HepG2 (cell line): ENCODE data around the gene GINS2. TPM values are rescaled to one million over a fixed set of nuclear protein-coding genes. Genes with fewer than 3 reads are reported as not detected.

ENCODE experiments used
- ATAC-seq: fragments of 200-7000 bp; cut with Tn5 transposase; 3 replicates; pipeline ENCODE4 v1.9.1; 2020; ENCODE audit warnings: mild to moderate bottlenecking, moderate library complexity
- BruUV-seq: library from RNA; stranded (reverse); fragments of 400-500 nt; replicated peaks from 2 replicates; lab custom pipeline; 2021; lab: Mats Ljungman, UMichigan
- CTCF ChIA-PET: fragments of 300-600 bp; formaldehyde crosslinking; extraction: SDS; loops from one replicate; lab custom pipeline; 2021; ENCODE audit warnings: low total read pairs, inconsistent platforms, low intra/inter-chr PET ratio; lab: Yijun Ruan, JAX
- POLR2A ChIA-PET: fragments of 350-600 bp; sonication (Branson Sonifier 250); formaldehyde crosslinking; loops from one replicate; lab custom pipeline; 2020; ENCODE audit warnings: antibody characterized with exemption, inconsistent platforms; lab: Yijun Ruan, JAX
- DNase-seq: peaks from one replicate; pipeline ENCODE4 v3.0.0-alpha.2; 2015; ENCODE audit warnings: low spot score
- FAIRE-seq: peaks from 3 replicates; lab custom pipeline; 2011; peaks lifted over from hg19 to GRCh38; lab: Jason Lieb, UNC
- H2AFZ ChIP-seq: one replicate; pipeline ENCODE4 v1.6.1; 2011; ENCODE audit warnings: low read length, inconsistent platforms
- H3K27ac ChIP-seq: fragments of 300-600 bp; 3 replicates; pipeline ENCODE4 v1.8.0; 2011; ENCODE audit warnings: mixed run types, mild to moderate bottlenecking, mixed read lengths, low read length, inconsistent platforms; ENCODE audit not compliant: insufficient read depth; ENCODE audit errors: extremely low read length
- H3K27me3 ChIP-seq, 2 experiments: fragments of 200-600 bp in 1 of 2; 2 replicates in 1 of 2; 3 replicates in 1 of 2; pipeline versions ENCODE4 v1.6.0 to v1.8.0; 2011; ENCODE audit warnings: low read length in 2 of 2, mild to moderate bottlenecking in 2 of 2, moderate library complexity in 2 of 2, inconsistent platforms in 1 of 2; ENCODE audit not compliant: insufficient read depth in 2 of 2, control insufficient read depth in 1 of 2
- H3K36me3 ChIP-seq, 2 experiments: fragments of 200-600 bp in 1 of 2; replicated peaks in 1 of 2; 2 replicates in 1 of 2; 3 replicates in 1 of 2; pipeline versions ENCODE4 v1.5.1 to v1.8.0; 2011; ENCODE audit warnings: low read length in 2 of 2, inconsistent platforms in 1 of 2; ENCODE audit not compliant: insufficient read depth in 2 of 2, control insufficient read depth in 1 of 2
- H3K4me1 ChIP-seq: 2 replicates; pipeline ENCODE4 v1.5.1; 2012; ENCODE audit warnings: low read length, inconsistent platforms; ENCODE audit not compliant: insufficient read depth
- H3K4me2 ChIP-seq: 2 replicates; pipeline ENCODE4 v1.6.0; 2011; ENCODE audit warnings: low read depth, low read length, inconsistent platforms
- H3K4me3 ChIP-seq, 3 experiments: fragments of 200-600 bp in 1 of 3; sonication (generic), shearing (Covaris generic) in 1 of 3; replicated peaks in 1 of 3; 2 replicates each; pipeline ENCODE4 v1.5.1; 2011 to 2016; ENCODE audit warnings: low read length in 3 of 3, inconsistent platforms in 2 of 3, low read depth in 2 of 3, mild to moderate bottlenecking in 2 of 3, control low read depth in 1 of 3, mixed read lengths in 1 of 3; ENCODE audit not compliant: insufficient read depth in 1 of 3
- H3K79me2 ChIP-seq: one replicate; pipeline ENCODE4 v1.6.1; 2011; ENCODE audit warnings: low read length, inconsistent platforms; ENCODE audit not compliant: insufficient read depth
- H3K9ac ChIP-seq: 2 replicates; pipeline ENCODE4 v1.6.0; 2011; ENCODE audit warnings: mild to moderate bottlenecking, low read depth, low read length, inconsistent platforms; ENCODE audit not compliant: insufficient read depth
- H3K9me3 ChIP-seq: 2 replicates; pipeline ENCODE4 v1.5.1; 2012; ENCODE audit warnings: mild to moderate bottlenecking, low read length
- H4K20me1 ChIP-seq: 2 replicates; pipeline ENCODE4 v1.6.0; 2011; ENCODE audit warnings: inconsistent platforms, mild to moderate bottlenecking, low read length, moderate library complexity; ENCODE audit not compliant: insufficient read depth
- GABPA ChIP-seq, 2 experiments: IDR thresholded peaks; 2 replicates each; pipeline ENCODE4 v1.6.1; 2011 to 2016; ENCODE audit warnings: low read depth in 2 of 2, low read length in 1 of 2, missing biosample characterization in 1 of 2, missing genetic modification characterization in 1 of 2
- SNAPC2 ChIP-seq: sonication (generic); formaldehyde crosslinking; IDR thresholded peaks from 2 replicates; pipeline ENCODE4 v1.8.1; 2022; ENCODE audit warnings: mild to moderate bottlenecking, missing genetic modification reagents
- ZFYVE20 ChIP-seq: sonication (generic); formaldehyde crosslinking; IDR thresholded peaks from 2 replicates; pipeline ENCODE4 v1.8.0; 2023; ENCODE audit warnings: low read depth, mild to moderate bottlenecking, moderate library complexity, missing genetic modification reagents, borderline replicate concordance
- ZMYM3 ChIP-seq: sonication (generic); formaldehyde crosslinking; IDR thresholded peaks from 2 replicates; pipeline ENCODE4 v1.5.1; 2020; ENCODE audit warnings: mild to moderate bottlenecking, missing genetic modification reagents
- ZNF143 ChIP-seq: sonication (generic); formaldehyde crosslinking; IDR thresholded peaks from 2 replicates; pipeline ENCODE4 v1.4.0; 2020; ENCODE audit warnings: missing genetic modification reagents
- ZNF34 ChIP-seq: sonication (generic); formaldehyde crosslinking; IDR thresholded peaks from 2 replicates; pipeline ENCODE4 v1.4.0; 2020; ENCODE audit warnings: mild to moderate bottlenecking, missing genetic modification reagents, borderline replicate concordance
- ZNF768 ChIP-seq: sonication (generic); formaldehyde crosslinking; IDR thresholded peaks from 2 replicates; pipeline ENCODE4 v1.4.0; 2020; ENCODE audit warnings: missing genetic modification reagents
- WGBS: methylation state at CpG from one replicate; pipeline ENCODE4 v1.1.6; 2017; ENCODE audit warnings: low lambda C conversion rate; 5-methylcytosine and 5-hydroxymethylcytosine counted together
- in situ Hi-C: cut with HindIII; loops from 2 replicates; pipeline ENCODE4 v1.10.0; 2017; ENCODE audit warnings: low pct_unique_long_range_greater_than_20kb; ENCODE audit not compliant: extremely low pct_ligation_motif_present
- intact Hi-C: fragments of 100-400 bp; cut with micrococcal nuclease; formaldehyde crosslinking; loops from one replicate; pipeline ENCODE4 v1.10.0; 2022; ENCODE audit not compliant: unreplicated experiment
- polyA plus RNA-seq, 8 experiments: library from polyadenylated mRNA; depleted of rRNA in 3 of 8; stranded (reverse) in 7 of 8; unstranded in 1 of 8; fragments of >200 nt; fragmentation: Illumina TruSeq in 4 of 8; extraction: Trizol in 4 of 8; gene quantifications; 2 replicates each; pipeline versions ENCODE4 v1.2.1 to v1.2.3, GENCODE V29; 2011 to 2016; ENCODE audit warnings: low read depth in 4 of 8, missing spikeins in 1 of 8, mixed read lengths in 1 of 8; ENCODE audit not compliant: insufficient read depth in 1 of 8
- total RNA-seq, 5 experiments: library from RNA; depleted of rRNA; stranded (reverse); fragments of >200 nt; fragmentation: Illumina TruSeq; extraction: Trizol; gene quantifications; 2 replicates each; pipeline ENCODE4 v1.2.3, GENCODE V29; 2016; ENCODE audit warnings: low read depth in 1 of 5
- TF ChIP-seq, protein P1 (sequence below): sonication (generic); IDR thresholded peaks from 2 replicates; pipeline ENCODE4 v1.6.1; 2016; ENCODE audit warnings: low read depth, borderline replicate concordance
- TF ChIP-seq, protein P2 (sequence below): sonication (generic); formaldehyde crosslinking; IDR thresholded peaks from 2 replicates; pipeline ENCODE4 v1.4.0; 2020; ENCODE audit warnings: missing genetic modification reagents, borderline replicate concordance
- TF ChIP-seq, protein P3 (sequence below): sonication (generic); formaldehyde crosslinking; IDR thresholded peaks from 2 replicates; pipeline ENCODE4 v1.5.1; 2020; ENCODE audit warnings: missing genetic modification reagents, mild to moderate bottlenecking, borderline replicate concordance
- TF ChIP-seq, protein P4 (sequence below): sonication (generic); formaldehyde crosslinking; IDR thresholded peaks from 2 replicates; pipeline ENCODE4 v1.9.0; 2021; ENCODE audit warnings: mild to moderate bottlenecking, missing genetic modification reagents

Gene GINS2
- total and polyA plus RNA-seq, 2 of the 13 experiments (the other 11 are each of a cell fraction or from before 2014, with no cell fraction given): 10.6 to 48.3 TPM

- Histone ChIP-seq H3K4me1 (peaks cover 16% of the 10 kb centered on the region), H3K27me3 (peaks cover 9 to 75% of the 10 kb centered on the region in 2 experiments; a peak in 4 of 5 replicates), H3K36me3 (no peaks in the 10 kb centered on the region), H4K20me1 (no peaks in the 10 kb centered on the region), H3K27ac (no peak overlapping the region), H3K9ac (no peak overlapping the region), H2AFZ (no peak overlapping the region), H3K9me3 (no peaks in the 10 kb centered on the region), H3K4me2 (no peak overlapping the region), H3K79me2 (no peaks in the 10 kb centered on the region), H3K4me3 (no peak overlapping the region)
- FAIRE-seq: no peak
- POLR2A ChIA-PET: no interaction called here
- CTCF ChIA-PET: no interaction called here
- 22% methylated on average over 14 of the region's 14 CpGs for WGBS
- ATAC-seq: no peak
- no TSS peak for BruUV-seq
- DNase-seq: no peak
- peak; percentile 63; the same call in 1 of the 2 replicates for TF ChIP-seq ZNF768 (CRISPR knock-in tag)
- TF ChIP-seq ZNF34 (CRISPR knock-in tag): no peak
- TF ChIP-seq, protein P1, sequence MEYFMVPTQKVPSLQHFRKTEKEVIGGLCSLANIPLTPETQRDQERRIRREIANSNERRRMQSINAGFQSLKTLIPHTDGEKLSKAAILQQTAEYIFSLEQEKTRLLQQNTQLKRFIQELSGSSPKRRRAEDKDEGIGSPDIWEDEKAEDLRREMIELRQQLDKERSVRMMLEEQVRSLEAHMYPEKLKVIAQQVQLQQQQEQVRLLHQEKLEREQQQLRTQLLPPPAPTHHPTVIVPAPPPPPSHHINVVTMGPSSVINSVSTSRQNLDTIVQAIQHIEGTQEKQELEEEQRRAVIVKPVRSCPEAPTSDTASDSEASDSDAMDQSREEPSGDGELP: 0 out of 2 replicates have a peak, but pooled peaks have one; percentile 36
- no peak for TF ChIP-seq SNAPC2 (CRISPR knock-in tag)
- no peak for TF ChIP-seq ZFYVE20 (CRISPR knock-in tag)
- TF ChIP-seq, protein P2, sequence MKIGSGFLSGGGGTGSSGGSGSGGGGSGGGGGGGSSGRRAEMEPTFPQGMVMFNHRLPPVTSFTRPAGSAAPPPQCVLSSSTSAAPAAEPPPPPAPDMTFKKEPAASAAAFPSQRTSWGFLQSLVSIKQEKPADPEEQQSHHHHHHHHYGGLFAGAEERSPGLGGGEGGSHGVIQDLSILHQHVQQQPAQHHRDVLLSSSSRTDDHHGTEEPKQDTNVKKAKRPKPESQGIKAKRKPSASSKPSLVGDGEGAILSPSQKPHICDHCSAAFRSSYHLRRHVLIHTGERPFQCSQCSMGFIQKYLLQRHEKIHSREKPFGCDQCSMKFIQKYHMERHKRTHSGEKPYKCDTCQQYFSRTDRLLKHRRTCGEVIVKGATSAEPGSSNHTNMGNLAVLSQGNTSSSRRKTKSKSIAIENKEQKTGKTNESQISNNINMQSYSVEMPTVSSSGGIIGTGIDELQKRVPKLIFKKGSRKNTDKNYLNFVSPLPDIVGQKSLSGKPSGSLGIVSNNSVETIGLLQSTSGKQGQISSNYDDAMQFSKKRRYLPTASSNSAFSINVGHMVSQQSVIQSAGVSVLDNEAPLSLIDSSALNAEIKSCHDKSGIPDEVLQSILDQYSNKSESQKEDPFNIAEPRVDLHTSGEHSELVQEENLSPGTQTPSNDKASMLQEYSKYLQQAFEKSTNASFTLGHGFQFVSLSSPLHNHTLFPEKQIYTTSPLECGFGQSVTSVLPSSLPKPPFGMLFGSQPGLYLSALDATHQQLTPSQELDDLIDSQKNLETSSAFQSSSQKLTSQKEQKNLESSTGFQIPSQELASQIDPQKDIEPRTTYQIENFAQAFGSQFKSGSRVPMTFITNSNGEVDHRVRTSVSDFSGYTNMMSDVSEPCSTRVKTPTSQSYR (CRISPR knock-in tag): no peak
- TF ChIP-seq ZNF143: no peak
- TF ChIP-seq ZMYM3: no peak
- TF ChIP-seq GABPA (IDR thresholded peaks at IDR 0.05; ENCODE audit: low read depth, low read length): no peak
- 0 out of 2 replicates have a peak, but pooled peaks have one; percentile 36 for TF ChIP-seq GABPA (CRISPR knock-in tag; IDR thresholded peaks at IDR 0.05; ENCODE audit: low read depth)
- TF ChIP-seq, protein P3, sequence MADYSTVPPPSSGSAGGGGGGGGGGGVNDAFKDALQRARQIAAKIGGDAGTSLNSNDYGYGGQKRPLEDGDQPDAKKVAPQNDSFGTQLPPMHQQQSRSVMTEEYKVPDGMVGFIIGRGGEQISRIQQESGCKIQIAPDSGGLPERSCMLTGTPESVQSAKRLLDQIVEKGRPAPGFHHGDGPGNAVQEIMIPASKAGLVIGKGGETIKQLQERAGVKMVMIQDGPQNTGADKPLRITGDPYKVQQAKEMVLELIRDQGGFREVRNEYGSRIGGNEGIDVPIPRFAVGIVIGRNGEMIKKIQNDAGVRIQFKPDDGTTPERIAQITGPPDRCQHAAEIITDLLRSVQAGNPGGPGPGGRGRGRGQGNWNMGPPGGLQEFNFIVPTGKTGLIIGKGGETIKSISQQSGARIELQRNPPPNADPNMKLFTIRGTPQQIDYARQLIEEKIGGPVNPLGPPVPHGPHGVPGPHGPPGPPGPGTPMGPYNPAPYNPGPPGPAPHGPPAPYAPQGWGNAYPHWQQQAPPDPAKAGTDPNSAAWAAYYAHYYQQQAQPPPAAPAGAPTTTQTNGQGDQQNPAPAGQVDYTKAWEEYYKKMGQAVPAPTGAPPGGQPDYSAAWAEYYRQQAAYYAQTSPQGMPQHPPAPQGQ (CRISPR knock-in tag): no peak
- TF ChIP-seq, protein P4, sequence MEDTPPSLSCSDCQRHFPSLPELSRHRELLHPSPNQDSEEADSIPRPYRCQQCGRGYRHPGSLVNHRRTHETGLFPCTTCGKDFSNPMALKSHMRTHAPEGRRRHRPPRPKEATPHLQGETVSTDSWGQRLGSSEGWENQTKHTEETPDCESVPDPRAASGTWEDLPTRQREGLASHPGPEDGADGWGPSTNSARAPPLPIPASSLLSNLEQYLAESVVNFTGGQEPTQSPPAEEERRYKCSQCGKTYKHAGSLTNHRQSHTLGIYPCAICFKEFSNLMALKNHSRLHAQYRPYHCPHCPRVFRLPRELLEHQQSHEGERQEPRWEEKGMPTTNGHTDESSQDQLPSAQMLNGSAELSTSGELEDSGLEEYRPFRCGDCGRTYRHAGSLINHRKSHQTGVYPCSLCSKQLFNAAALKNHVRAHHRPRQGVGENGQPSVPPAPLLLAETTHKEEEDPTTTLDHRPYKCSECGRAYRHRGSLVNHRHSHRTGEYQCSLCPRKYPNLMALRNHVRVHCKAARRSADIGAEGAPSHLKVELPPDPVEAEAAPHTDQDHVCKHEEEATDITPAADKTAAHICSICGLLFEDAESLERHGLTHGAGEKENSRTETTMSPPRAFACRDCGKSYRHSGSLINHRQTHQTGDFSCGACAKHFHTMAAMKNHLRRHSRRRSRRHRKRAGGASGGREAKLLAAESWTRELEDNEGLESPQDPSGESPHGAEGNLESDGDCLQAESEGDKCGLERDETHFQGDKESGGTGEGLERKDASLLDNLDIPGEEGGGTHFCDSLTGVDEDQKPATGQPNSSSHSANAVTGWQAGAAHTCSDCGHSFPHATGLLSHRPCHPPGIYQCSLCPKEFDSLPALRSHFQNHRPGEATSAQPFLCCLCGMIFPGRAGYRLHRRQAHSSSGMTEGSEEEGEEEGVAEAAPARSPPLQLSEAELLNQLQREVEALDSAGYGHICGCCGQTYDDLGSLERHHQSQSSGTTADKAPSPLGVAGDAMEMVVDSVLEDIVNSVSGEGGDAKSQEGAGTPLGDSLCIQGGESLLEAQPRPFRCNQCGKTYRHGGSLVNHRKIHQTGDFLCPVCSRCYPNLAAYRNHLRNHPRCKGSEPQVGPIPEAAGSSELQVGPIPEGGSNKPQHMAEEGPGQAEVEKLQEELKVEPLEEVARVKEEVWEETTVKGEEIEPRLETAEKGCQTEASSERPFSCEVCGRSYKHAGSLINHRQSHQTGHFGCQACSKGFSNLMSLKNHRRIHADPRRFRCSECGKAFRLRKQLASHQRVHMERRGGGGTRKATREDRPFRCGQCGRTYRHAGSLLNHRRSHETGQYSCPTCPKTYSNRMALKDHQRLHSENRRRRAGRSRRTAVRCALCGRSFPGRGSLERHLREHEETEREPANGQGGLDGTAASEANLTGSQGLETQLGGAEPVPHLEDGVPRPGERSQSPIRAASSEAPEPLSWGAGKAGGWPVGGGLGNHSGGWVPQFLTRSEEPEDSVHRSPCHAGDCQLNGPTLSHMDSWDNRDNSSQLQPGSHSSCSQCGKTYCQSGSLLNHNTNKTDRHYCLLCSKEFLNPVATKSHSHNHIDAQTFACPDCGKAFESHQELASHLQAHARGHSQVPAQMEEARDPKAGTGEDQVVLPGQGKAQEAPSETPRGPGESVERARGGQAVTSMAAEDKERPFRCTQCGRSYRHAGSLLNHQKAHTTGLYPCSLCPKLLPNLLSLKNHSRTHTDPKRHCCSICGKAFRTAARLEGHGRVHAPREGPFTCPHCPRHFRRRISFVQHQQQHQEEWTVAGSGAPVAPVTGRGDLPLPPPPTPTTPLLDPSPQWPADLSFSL (CRISPR knock-in tag): no peak
- intact Hi-C loops: no loop called here
- in situ Hi-C loops: no loop called here
Observed at GRCh38 chr16:85697431-85697830, 8.7 kb upstream of the GINS2 start.
